ENCODE results near the gene ACVR2B. TPM values are rescaled to one million over a fixed set of nuclear protein-coding genes. Genes with fewer than 3 reads are reported as not detected.

Gene ACVR2B
- total and polyA plus RNA-seq, 2 experiments from 2014 or later: 27.9 to 98.7 TPM

- peaks cover 26% of the 10 kb centered on the region for H3K4me1 Mint-ChIP-seq
- H3K4me2 ChIP-seq: no peak overlapping the region
- peaks cover 6% of the 10 kb centered on the region; the same call in 1 of the 2 replicates for H3K4me1 ChIP-seq (ENCODE audit: insufficient read depth)
- peak in 1 of 2 experiments; percentile 21; a peak in 1 of 4 replicates for TF ChIP-seq CTCF (conservative IDR thresholded peaks at IDR 0.05; ENCODE audit: low read depth in 2 of 2)
- no peak for TF ChIP-seq NANOG (IDR thresholded peaks at IDR 0.05; ENCODE audit: borderline replicate concordance)
- H3K4me3 Mint-ChIP-seq: no peak overlapping the region
- no peak for ATAC-seq
- peaks cover 26% of the 10 kb centered on the region for H3K36me3 Mint-ChIP-seq (ENCODE audit: low read depth)
- no peaks in the 10 kb centered on the region for H3K27me3 ChIP-seq (ENCODE audit: insufficient read depth)
- H3K79me2 ChIP-seq (replicated peaks; ENCODE audit: insufficient read depth): no peaks in the 10 kb centered on the region
- H3K27ac ChIP-seq (ENCODE audit: low read depth): no peak overlapping the region
- H4K20me1 ChIP-seq (replicated peaks; ENCODE audit: insufficient read depth): no peaks in the 10 kb centered on the region; the same call in 1 of the 2 replicates
- no peak for DNase-seq (ENCODE audit: low spot score)
- H3K27ac Mint-ChIP-seq: no peak overlapping the region
- H3K4me3 ChIP-seq: no peak overlapping the region
- peaks cover 16% of the 10 kb centered on the region for H3K9me3 Mint-ChIP-seq
- no peaks in the 10 kb centered on the region for H3K36me3 ChIP-seq (ENCODE audit: insufficient read depth)
- H3F3A ChIP-seq (replicated peaks; ENCODE audit: low read depth): no peaks in the 10 kb centered on the region
- H2AFZ ChIP-seq: no peak overlapping the region
- peaks cover 14% of the 10 kb centered on the region; the same call in 1 of the 2 replicates for H3K9me2 ChIP-seq (ENCODE audit: insufficient read depth)
- H3K27me3 Mint-ChIP-seq (ENCODE audit: insufficient read depth, low read depth, poor library complexity): peaks cover 12% of the 10 kb centered on the region
These were observed 80.5 kb downstream of the ACVR2B start for GRCh38 chr3:38534180-38534579.

- no peak for DNase-seq (ENCODE audit: low spot score)
- Histone ChIP-seq H2AFZ (no peak overlapping the region), H3K79me2 (replicated peaks; ENCODE audit: insufficient read depth) (no peaks in the 10 kb centered on the region), H3K9me2 (ENCODE audit: insufficient read depth) (peaks cover 14% of the 10 kb centered on the region; the same call in 1 of the 2 replicates), H3K27me3 (ENCODE audit: insufficient read depth) (no peaks in the 10 kb centered on the region), H3F3A (replicated peaks; ENCODE audit: low read depth) (no peaks in the 10 kb centered on the region), H3K36me3 (ENCODE audit: insufficient read depth) (no peaks in the 10 kb centered on the region), H3K4me2 (no peak overlapping the region), H3K4me3 (no peak overlapping the region), H3K4me1 (ENCODE audit: insufficient read depth) (peaks cover 6% of the 10 kb centered on the region; the same call in 1 of the 2 replicates), H4K20me1 (replicated peaks; ENCODE audit: insufficient read depth) (no peaks in the 10 kb centered on the region; the same call in 1 of the 2 replicates), H3K27ac (ENCODE audit: low read depth) (no peak overlapping the region)
- Mint-ChIP-seq H3K36me3 (ENCODE audit: low read depth) (peaks cover 26% of the 10 kb centered on the region), H3K27me3 (ENCODE audit: insufficient read depth, low read depth, poor library complexity) (peaks cover 11% of the 10 kb centered on the region), H3K9me3 (peaks cover 16% of the 10 kb centered on the region), H3K4me3 (no peak overlapping the region), H3K27ac (no peak overlapping the region), H3K4me1 (peaks cover 26% of the 10 kb centered on the region)
- ATAC-seq: no peak
- TF ChIP-seq EZH2 (IDR thresholded peaks at IDR 0.05; ENCODE audit: low read depth, unreplicated experiment) (no peak), STAT1 (IDR thresholded peaks at IDR 0.05; ENCODE audit: unreplicated experiment) (no peak), NANOG (IDR thresholded peaks at IDR 0.05; ENCODE audit: borderline replicate concordance) (no peak), REST (IDR thresholded peaks at IDR 0.05; ENCODE audit: unreplicated experiment) (no peak), CREB1 (CRISPR knock-in tag; IDR thresholded peaks at IDR 0.05; ENCODE audit: low read depth) (no peak), ZNF114 (CRISPR knock-in tag; IDR thresholded peaks at IDR 0.05) (no peak), EZH2phosphoT487 (IDR thresholded peaks at IDR 0.05; ENCODE audit: unreplicated experiment) (no peak), JUNB (IDR thresholded peaks at IDR 0.05; ENCODE audit: unreplicated experiment) (no peak), POLR2AphosphoS5 (IDR thresholded peaks at IDR 0.05; ENCODE audit: low read depth) (no peak), ETS1 (IDR thresholded peaks at IDR 0.05) (no peak)
These were observed 80.9 kb downstream of the ACVR2B start for GRCh38 chr3:38534604-38535003.
